ENCODE results near the gene GALNT8.

GALNT8 gene

DNA sequence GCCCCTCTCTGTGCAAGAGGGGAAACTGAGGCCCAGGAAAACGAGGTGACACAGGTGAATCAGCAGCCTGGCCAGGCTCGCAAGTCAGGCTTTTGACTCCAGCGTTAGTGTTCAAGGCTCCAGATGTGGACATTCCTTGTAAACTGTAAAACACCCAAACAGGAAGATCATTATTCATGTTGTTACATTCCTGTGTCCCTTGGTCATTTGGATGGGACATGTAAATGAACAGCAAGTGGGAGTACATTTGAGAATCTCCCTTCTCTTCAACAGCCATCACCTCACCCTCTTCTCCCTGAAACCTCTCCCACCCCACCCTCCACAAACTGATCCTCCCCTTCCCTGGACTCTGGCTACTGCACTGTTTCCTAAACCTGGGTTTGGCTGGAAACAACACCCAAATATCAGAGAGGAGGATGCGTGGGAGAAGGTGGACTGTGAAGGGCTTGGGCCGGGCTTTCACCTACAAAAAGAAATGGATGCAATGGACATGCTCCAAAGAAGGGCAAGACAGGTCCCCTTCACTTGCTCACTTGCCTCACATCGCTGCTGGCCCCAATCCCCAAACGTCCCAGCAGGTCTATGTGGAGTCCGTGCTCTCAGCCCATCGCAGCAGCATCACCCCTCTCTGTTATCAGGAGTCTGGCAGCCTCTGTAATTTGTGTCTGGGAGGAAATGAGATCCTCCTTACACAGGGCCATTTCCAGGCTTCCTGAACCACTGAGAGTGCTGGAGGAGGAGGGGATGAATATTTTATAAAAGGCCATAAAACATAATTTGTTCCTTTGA lies 76.7 kb downstream of the GALNT8 start:
- DNase-seq (ENCODE audit: low read depth in 2 of 2): no peak

DNA sequence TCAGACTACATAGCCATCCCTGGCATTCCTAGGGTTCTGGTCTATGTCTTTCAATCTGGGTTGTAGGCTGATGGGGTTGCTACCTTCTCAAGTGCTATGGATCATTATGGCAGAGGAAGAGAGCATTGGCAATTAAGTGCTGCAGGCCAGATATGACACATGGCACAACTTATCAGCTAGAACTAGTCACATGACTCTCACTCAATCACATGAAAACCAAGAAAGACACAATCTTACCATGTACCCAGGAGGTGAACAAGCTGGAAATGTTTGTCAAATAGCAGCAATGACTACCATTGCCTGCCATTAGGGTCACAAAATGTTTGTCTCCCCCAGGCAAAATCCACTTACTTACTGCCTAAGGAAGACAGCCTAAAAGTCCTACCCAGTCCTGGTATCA lies 80.4 kb downstream of the GALNT8 start:
- no peak for DNase-seq (ENCODE audit: low read depth in 2 of 2)

DNA sequence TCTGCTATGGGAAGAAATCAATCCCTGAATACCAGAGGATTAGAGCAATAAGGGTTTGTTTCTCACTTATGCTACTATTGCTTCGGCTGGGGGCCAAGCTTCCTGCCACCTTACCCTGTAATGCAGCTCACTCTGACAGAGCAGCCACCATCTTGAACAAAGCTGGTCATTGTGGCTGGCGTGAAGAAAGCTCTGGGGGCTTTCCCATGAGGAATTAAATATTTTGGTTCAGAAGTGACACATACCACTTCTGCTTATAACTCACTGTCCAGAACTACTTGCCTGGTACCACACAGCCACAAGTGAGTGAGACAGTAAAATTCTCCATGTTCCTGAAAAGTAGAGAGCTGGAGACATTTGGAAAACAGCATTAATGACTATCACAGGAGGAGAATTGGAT lies 82.6 kb downstream of the GALNT8 start:
- DNase-seq (ENCODE audit: low read depth in 2 of 2): no peak

DNA sequence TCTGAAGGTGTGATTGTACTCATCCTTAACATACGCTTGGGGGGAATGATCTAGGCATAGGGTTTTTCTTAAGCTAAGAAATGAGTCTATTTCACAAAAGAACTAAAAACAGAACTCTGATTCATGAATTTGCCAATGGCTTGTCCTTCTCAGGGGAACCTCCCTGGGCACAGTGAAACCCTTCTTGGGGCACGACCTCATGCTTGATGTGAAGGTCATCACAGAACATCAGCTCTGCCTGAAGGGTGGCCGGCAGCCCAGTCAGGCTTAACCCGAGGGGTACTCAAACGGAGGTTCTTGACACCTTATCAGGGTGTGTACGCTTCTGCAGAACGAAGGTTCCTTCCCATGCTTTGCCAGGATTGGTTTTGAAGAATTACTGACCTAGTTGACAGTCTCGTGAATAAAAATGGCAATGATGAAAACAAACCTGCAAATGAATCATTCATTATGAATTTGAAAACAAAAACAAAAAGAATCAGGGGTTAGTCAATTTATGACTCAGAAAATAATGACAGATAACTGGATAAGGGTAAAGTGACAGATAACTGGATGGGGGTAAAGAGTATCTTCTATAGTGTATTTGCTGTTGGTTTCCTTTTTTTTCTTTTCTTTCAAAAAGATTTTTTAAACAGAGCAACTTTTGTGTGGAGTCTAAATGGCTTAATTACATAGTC lies 86.4 kb downstream of the GALNT8 start:
- DNase-seq (ENCODE audit: low read depth in 2 of 2): no peak

DNA sequence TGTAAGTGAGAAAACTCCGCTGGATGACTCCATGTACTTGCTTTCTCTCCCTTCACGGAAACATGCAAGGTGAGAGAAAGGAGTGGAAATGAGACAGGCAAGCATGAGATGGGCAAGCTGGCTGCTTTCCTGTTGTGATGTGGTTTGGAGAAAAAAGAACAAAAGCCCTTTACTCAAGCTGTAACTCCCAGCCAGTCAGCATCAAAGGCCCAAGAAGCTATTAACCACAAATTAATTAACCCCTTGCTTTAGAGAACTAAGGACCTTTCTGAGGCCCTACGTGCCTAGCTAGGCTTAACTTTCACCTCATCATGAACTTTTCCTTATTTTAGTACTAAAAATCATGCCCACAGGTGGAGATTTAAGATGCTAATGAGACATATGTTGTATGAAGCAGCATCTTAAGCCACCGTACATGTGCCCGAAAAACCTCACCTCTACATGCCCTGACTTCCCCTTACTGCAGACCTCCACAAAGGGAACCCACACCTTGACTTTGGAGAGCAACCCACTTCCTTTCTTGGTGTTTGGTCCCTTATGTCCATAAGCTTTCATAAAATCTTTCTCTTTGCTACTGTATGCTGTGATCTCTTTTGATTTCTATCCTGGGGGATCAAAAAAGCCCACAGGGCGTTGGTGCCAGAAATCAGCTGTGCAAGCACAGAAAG lies 87.0 kb downstream of the GALNT8 start:
- DNase-seq (ENCODE audit: low read depth in 2 of 2): no peak

DNA sequence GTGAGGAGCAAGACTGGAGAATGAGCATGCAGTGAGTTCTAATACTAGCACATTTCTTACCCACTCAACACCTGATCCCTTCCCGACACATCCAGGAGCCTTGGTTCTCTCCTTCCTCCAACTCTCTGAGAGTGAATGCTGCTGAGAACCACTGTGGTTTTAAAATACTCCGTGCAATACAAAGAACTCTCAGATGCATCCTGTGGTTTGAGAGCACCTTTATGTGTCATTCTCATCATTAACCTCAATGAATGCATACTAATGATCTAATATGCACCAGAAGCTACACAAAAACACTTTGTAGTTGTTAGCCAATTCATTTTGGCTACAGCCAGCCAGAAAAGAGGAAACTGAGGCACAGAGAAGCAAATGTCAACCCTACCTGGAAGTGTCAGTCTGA lies 87.6 kb downstream of the GALNT8 start:
- DNase-seq (ENCODE audit: low read depth in 2 of 2): no peak

DNA sequence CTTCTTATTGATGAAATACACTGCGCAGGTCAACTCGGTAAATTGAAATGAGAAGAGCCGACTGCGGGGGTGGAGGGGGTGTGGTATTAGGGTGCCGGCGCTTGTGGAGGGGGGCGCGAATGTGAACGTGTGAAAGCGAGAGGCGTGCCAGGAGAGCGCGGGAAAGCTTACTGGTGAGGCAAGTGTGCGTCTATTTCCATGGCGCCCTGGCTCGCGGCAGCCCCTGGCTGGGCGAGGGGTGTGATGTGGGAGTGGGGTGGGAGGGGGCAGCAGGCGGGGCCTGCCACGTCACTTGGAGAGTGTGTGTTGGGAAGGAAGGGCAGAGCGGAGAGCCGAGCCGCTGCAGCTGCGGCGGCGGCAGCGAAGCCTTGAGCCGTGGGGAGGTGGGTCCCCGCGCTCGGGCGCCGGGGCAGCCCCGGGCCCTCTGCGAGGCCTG lies 88.8 kb downstream of the GALNT8 start:
- DNase-seq (ENCODE audit: low read depth in 2 of 2): no peak

DNA sequence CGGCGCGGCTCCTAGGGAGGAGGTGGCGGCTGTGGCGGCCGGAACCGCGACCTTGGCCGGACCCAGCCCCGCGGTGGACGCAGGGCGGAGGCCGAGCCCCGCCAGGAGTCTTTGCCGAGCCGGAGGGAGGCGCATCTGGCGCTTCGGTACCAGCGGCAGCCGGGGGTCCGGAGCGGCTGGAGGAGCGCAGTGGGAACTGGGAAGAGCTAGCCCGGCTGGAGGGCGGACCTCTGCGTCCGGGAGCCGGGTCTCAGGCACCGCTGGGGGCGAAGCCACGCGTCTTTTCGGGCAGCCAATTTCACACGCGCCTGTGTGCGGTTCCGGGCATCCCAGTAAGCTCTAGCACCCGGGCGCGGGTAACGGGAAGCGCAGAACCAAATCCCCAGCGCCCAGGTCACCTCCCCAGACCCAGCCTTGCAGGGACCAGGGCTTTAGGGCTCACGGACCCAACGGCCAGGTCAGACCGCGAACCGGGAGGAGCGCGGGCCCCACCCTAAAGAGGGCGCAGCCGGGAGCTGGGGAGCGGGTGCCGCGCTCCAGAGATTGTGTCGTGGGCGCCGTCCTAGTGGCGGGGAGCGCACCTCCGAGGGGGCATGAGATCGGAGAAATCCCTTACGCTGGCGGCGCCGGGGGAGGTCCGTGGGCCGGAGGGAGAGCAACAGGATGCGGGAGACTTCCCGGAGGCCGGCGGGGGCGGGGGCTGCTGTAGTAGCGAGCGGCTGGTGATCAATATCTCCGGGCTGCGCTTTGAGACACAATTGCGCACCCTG lies 89.4 kb downstream of the GALNT8 start:
- no peak for DNase-seq (ENCODE audit: low read depth in 2 of 2)

DNA sequence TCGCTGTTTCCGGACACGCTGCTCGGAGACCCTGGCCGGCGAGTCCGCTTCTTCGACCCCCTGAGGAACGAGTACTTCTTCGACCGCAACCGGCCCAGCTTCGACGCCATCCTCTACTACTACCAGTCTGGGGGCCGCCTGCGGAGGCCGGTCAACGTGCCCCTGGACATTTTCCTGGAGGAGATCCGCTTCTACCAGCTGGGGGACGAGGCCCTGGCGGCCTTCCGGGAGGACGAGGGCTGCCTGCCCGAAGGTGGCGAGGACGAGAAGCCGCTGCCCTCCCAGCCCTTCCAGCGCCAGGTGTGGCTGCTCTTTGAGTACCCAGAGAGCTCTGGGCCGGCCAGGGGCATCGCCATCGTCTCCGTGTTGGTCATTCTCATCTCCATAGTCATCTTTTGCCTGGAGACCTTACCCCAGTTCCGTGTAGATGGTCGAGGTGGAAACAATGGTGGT lies 90.0 kb downstream of the GALNT8 start:
- no peak for DNase-seq (ENCODE audit: low read depth in 2 of 2)

DNA sequence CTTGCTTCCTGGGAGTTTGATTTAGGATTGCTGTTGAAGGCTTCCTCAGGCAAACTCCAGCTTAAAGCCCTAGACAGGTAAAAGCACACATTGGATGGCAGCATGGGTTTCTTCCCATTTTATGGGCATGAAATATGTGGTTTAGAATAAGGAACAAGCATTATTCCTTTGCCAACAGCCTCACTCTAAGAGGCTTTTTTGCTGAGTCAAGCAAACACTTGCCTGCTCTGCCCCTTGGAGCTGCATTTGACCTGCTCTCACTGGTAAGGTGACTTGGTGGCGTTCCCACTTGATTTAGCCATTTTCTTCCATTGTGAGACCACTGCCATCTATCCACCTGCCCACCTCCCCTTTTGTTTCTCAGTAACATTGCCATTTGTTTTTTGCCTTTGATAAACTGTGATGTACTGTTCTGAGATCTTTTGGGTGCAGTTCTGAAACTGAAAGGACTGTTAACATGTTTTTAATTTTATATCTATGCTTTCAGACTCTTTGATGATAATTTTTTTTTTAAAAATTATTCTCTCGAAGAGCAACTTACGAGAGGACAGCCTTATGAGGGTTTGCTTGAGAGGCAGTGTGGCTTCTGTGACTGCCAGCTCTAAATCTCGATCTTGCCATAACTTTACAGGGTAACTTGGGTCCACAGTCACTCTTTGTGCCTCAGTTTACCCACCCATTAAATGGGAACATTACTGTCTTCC lies 92.6 kb downstream of the GALNT8 start:
- DNase-seq (ENCODE audit: low read depth in 2 of 2): no peak

DNA sequence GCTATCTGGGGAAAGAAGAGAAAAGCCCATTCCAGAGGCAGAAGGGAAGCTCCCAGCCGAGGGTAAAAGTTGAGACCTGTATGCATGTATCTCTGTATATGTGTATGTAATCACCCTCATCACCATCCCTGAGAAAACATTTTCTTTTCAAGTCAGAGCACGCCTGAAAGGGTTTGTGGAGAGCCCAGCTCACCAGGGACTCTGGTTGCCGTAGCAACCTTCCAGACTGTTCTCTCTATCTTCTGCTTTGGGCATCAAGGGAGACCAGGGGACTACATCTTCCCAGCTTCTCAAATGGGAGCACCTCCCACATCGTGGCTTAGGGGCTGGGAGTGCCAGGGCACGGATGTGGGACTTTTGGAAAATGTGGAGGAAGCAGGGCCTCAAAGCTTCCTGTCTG lies 93.5 kb downstream of the GALNT8 start:
- DNase-seq (ENCODE audit: low read depth in 2 of 2): no peak

DNA sequence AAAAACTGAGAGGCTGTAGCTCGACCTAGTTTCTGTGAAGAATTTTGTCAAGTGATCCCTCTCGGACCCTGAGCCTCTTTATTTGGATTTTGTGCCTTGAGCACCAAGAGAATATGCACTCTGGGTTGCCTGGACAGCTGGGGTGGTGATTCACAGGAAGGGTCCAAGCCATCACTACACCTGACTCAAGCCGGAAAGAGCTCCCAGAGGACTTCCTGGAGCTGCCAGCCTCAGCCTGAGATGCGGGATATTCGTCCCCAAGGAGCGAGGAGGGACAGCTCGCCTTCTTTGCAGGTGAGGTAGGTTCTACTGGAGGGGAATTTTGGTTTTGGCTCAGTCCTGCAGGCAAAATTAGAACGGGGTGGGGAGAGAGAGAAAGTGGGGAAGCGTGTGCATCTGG lies 94.3 kb downstream of the GALNT8 start:
- DNase-seq (ENCODE audit: low read depth in 2 of 2): no peak

DNA sequence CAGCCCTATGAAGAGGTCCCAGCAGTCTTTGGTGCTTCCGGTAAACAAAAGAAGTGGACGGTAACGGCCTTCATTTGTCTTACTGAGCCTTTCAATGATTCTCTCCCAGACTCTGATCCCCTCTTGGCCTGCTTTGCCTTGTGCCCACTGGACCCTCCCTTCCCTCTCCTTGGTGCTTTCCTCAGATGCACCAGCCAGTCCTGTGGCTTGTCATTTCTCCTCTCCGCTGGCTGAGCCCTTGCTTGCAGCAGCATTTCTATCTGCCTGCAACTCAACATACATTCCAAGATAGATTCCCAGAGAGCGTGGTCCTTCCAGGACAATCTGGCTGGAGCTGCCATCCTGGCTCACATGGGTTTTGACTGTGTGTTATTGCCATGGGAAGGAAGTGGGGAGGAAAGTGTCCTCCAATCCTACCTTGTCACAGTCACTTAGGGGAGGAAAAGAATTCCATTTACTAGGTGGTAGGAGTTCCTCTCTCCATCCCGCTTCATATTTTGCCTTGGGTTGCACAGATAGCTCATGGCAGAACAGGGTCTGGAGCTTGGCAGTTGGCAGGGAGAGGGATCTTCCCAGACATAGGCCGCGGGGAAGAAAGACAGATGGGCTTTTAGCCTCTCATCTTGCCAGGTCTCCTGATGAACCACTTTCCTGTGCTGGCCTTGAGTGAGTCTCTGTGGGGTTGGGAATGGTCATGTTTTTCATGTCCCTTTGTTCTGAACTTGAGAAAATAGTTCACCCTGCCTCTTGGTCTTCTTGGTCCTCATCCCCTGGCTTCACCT lies 96.7 kb downstream of the GALNT8 start:
- no peak for DNase-seq (ENCODE audit: low read depth in 2 of 2)

DNA sequence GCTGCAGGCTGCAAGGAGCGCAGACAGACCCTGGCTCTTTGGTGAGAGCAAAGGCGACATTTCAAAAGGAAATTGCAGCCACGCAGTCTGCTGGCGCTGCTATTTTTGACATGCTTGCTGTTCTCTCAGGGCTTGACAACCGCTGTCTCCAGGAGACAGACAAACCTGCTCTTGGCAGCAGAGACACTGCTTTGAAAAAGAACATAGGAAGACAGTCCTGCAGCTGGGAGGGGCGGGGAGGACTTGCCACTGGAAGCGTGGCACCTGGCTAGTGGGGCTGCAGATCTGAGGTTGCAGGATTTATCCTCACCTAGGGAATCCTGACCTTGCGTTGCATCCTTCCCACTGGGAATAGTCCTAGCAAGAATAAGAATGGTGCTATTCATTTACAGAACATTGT lies 97.7 kb downstream of the GALNT8 start:
- DNase-seq (ENCODE audit: low read depth in 2 of 2): no peak

DNA sequence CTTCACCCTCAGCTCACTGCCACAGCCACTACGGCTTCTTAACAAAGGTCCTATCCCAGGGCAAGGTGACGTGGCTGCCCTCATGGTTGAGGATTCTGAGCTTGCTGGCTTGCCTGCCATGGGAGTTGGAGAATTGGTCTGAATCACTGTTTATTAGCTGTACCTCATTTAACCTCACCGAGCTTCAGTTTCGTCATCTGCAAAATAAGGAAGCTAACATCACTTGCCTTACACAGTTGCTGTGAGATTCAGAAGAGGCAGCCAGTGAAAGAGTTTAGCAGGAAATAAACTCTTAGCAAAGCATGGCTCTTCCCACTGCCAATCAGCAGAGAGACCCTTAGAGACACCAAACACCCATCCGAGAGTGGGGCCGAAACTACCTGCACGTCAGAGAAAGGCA lies 99.5 kb downstream of the GALNT8 start:
- no peak for DNase-seq (ENCODE audit: low read depth in 2 of 2)

DNA sequence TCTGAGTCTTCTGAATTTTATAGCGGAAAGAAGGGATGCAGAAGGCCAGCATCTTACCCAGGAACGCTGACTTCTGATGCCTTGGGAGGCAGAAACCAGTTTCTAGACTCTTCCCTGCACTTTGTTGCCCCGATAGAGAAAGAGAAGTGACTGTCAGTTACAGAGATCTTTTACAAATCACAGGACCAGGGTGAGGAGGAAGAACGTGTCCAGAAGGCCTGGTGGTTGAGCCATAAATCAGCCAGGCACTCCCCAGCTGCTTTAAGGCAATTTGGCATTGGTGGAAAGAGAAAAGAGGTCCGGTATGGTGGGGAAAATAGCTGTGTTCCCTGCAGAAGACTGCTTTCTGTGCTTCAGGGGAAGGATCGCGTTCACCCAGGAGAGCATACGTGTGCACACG lies 100.8 kb downstream of the GALNT8 start:
- DNase-seq (ENCODE audit: low read depth in 2 of 2): no peak

Measured in stimulated activated CD4-positive, alpha-beta T cell treated with anti-CD3 and anti-CD28 coated beads, Interleukin-1b, Interleukin-23, amount 100 ng/mL, for 1 hour (primary cell).